ENCODE results near the gene MRAS.
"Not testable (repeated sequence)": the region's sequence is repeated elsewhere in the genome, so short reads cannot be mapped to it uniquely, and the experiment has no call there.

Gene MRAS

DNA sequence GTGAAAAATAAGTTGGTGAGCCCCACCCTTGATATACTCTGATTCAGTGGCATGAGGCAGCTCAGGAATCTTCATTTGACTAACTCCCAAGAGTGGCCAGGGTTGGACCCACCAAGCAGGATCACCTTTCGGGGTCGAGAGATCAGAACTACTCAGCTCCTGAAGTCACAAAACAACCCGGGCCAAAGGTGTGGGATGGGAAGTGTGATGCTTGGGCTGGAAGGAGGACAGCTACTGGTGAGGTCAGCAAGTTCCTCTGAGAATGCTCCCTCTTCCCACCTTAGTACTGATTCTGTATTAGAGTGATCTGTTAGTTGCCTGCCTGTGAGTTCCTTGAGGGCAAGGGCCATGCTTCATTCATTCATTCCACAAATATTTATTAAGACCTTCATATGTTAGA lies 101.1 kb downstream of the MRAS start:
- no peak for DNase-seq
- H3K9me3 ChIP-seq (ENCODE audit: control extremely low read depth in 1 of 5, control insufficient read depth in 4 of 5, insufficient read depth in 2 of 5, low read depth in 1 of 5, low read length in 4 of 5) = no peaks in the 10 kb centered on the region
- no peaks in the 10 kb centered on the region for H3K27me3 ChIP-seq (replicated peaks in 2 of 5; ENCODE audit: control insufficient read depth in 4 of 5, insufficient read depth in 5 of 5, low read length in 4 of 5)
- no peaks in the 10 kb centered on the region for H3K4me1 ChIP-seq (ENCODE audit: control extremely low read depth in 1 of 4, control insufficient read depth in 4 of 4, insufficient read depth in 4 of 4, low read length in 3 of 4)
- H3K36me3 ChIP-seq (ENCODE audit: control insufficient read depth in 4 of 4, insufficient read depth in 4 of 4, low read length in 3 of 4) = no peaks in the 10 kb centered on the region
- ChIA-PET CTCF (interaction anchor here (1.3 to 1.5 kb wide), 2 partner anchors 15 to 474 kb away, joined by 3 to 4 read pairs; no protein-coding TSS in a partner anchor), POLR2A (no interaction called here)
- H3K4me3 ChIP-seq (ENCODE audit: control insufficient read depth in 1 of 7, extremely low read depth in 1 of 7, insufficient read depth in 4 of 7, low read depth in 2 of 7, low read length in 6 of 7) = no peak overlapping the region
- 96% methylated on average over 3 of the region's 3 CpGs for WGBS (ENCODE audit: insufficient coverage)
- H3K27ac ChIP-seq (ENCODE audit: insufficient read depth in 1 of 2, low read depth in 1 of 2, low read length in 2 of 2, poor library complexity in 1 of 2, severe bottlenecking in 2 of 2) = no peak overlapping the region

- H3K36me3 ChIP-seq (ENCODE audit: control insufficient read depth in 4 of 4, insufficient read depth in 4 of 4, low read length in 3 of 4) = no peaks in the 10 kb centered on the region
- ChIA-PET CTCF (interaction anchor here (1.3 to 1.5 kb wide), 3 partner anchors 9 to 473 kb away, joined by 3 to 4 read pairs (median 3); no protein-coding TSS in a partner anchor), POLR2A (no interaction called here)
- no peak overlapping the region for H3K4me3 ChIP-seq (ENCODE audit: control insufficient read depth in 1 of 7, extremely low read depth in 1 of 7, insufficient read depth in 4 of 7, low read depth in 2 of 7, low read length in 6 of 7)
- DNase-seq = no peak
- H3K9me3 ChIP-seq (ENCODE audit: control extremely low read depth in 1 of 5, control insufficient read depth in 4 of 5, insufficient read depth in 2 of 5, low read depth in 1 of 5, low read length in 4 of 5) = no peaks in the 10 kb centered on the region
- H3K27me3 ChIP-seq (replicated peaks in 2 of 5; ENCODE audit: control insufficient read depth in 4 of 5, insufficient read depth in 5 of 5, low read length in 4 of 5) = no peaks in the 10 kb centered on the region
- H3K4me1 ChIP-seq (ENCODE audit: control extremely low read depth in 1 of 4, control insufficient read depth in 4 of 4, insufficient read depth in 4 of 4, low read length in 3 of 4) = no peaks in the 10 kb centered on the region
- H3K27ac ChIP-seq (ENCODE audit: insufficient read depth in 1 of 2, low read depth in 1 of 2, low read length in 2 of 2, poor library complexity in 1 of 2, severe bottlenecking in 2 of 2) = no peak overlapping the region
- WGBS (ENCODE audit: insufficient coverage) = 100% methylated on average over 4 of the region's 7 CpGs
Measured at GRCh38 chr3:138450181-138450580, 101.8 kb downstream of the MRAS start.

GRCh38 chr3:138450704-138451424 lies 102.5 kb downstream of the MRAS start:
- ChIA-PET POLR2A (no interaction called here), CTCF (interaction anchor here (0.8 to 1.5 kb wide), 6 partner anchors 9 to 472 kb away, joined by 3 to 4 read pairs (median 3); no protein-coding TSS in a partner anchor)
- WGBS (ENCODE audit: insufficient coverage) = 93% methylated on average over 4 of the region's 6 CpGs
- Histone ChIP-seq H3K9me3 (ENCODE audit: control extremely low read depth in 1 of 5, control insufficient read depth in 4 of 5, insufficient read depth in 2 of 5, low read depth in 1 of 5, low read length in 4 of 5) (no peaks in the 10 kb centered on the region), H3K36me3 (ENCODE audit: control insufficient read depth in 4 of 4, insufficient read depth in 4 of 4, low read length in 3 of 4) (no peaks in the 10 kb centered on the region), H3K27ac (ENCODE audit: insufficient read depth in 1 of 2, low read depth in 1 of 2, low read length in 2 of 2, poor library complexity in 1 of 2, severe bottlenecking in 2 of 2) (no peak overlapping the region), H3K27me3 (replicated peaks in 2 of 5; ENCODE audit: control insufficient read depth in 4 of 5, insufficient read depth in 5 of 5, low read length in 4 of 5) (peaks cover 0 to under 1% (median 0%) of the 10 kb centered on the region in 5 experiments), H3K4me3 (ENCODE audit: control insufficient read depth in 1 of 7, extremely low read depth in 1 of 7, insufficient read depth in 4 of 7, low read depth in 2 of 7, low read length in 6 of 7) (no peak overlapping the region), H3K4me1 (ENCODE audit: control extremely low read depth in 1 of 4, control insufficient read depth in 4 of 4, insufficient read depth in 4 of 4, low read length in 3 of 4) (no peaks in the 10 kb centered on the region)
- DNase-seq = no peak

DNA sequence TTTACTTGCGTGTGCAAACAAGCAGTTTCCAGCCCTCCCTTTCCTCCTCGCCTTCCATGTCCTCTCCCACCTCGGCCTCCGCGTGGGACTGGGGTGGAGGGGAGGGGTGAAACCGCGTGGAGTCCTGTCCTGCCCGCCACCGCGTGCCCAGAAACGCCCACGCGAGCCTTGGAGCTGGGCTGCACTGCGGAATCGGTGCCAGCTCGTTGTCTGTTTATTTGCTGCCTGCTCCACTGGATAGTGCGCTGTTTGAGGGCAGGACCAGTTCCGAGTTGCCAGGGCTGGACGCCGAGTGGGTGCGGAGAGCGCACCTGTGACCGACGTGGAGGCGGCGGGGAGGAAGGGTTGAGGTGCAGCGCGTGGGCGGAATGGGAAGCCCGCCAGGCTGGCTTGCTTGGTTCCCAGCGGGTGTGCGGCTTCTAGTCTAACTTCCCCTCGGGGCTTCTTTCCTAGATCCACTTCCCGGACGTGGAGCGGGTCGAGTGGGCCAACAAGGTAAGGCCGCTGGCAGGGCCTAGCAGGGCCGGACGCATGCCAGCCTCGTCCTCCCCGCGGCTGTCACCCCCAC lies 103.3 kb downstream of the MRAS start:
- Histone ChIP-seq H3K27ac (ENCODE audit: insufficient read depth in 1 of 2, low read depth in 1 of 2, low read length in 2 of 2, poor library complexity in 1 of 2, severe bottlenecking in 2 of 2) (no peak overlapping the region), H3K9me3 (ENCODE audit: control extremely low read depth in 1 of 5, control insufficient read depth in 4 of 5, insufficient read depth in 2 of 5, low read depth in 1 of 5, low read length in 4 of 5) (no peaks in the 10 kb centered on the region), H3K27me3 (replicated peaks in 2 of 5; ENCODE audit: control insufficient read depth in 4 of 5, insufficient read depth in 5 of 5, low read length in 4 of 5) (peaks cover 0 to 3% (median 0%) of the 10 kb centered on the region in 5 experiments), H3K36me3 (ENCODE audit: control insufficient read depth in 4 of 4, insufficient read depth in 4 of 4, low read length in 3 of 4) (no peaks in the 10 kb centered on the region), H3K4me1 (ENCODE audit: control extremely low read depth in 1 of 4, control insufficient read depth in 4 of 4, insufficient read depth in 4 of 4, low read length in 3 of 4) (no peaks in the 10 kb centered on the region), H3K4me3 (ENCODE audit: control insufficient read depth in 1 of 7, extremely low read depth in 1 of 7, insufficient read depth in 4 of 7, low read depth in 2 of 7, low read length in 6 of 7) (no peak overlapping the region)
- ChIA-PET CTCF (interaction anchor here (0.8 to 1.3 kb wide), 3 partner anchors 9 to 15 kb away, joined by 3 to 4 read pairs (median 3); no protein-coding TSS in a partner anchor), POLR2A (no interaction called here)
- no peak for DNase-seq
- WGBS (ENCODE audit: insufficient coverage) = 97% methylated on average over 38 of the region's 43 CpGs

DNA sequence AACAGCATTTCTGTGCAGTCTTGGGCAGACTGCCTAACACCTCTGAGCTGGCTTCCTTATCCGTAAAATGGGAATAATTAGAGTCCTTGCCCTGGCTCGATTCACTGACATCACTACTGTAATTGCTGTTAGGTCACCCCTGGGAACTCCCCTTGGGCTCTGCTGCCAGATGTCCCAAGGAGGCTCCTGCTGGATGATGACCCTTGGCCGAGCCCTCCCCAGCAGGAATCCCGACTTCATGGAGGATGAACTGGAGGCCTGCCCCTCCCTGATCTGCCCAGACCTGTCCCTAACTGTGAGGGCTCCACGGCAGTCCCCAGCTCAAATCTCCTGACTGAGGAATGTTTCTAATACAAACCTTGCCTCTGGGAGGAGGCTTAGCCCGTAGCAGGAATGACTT lies 104.1 kb downstream of the MRAS start:
- ChIA-PET POLR2A (no interaction called here), CTCF (interaction anchor here (1.3 to 1.8 kb wide), 2 partner anchors 14 to 15 kb away, joined by 3 to 5 read pairs; no protein-coding TSS in a partner anchor)
- no peaks in the 10 kb centered on the region for H3K4me1 ChIP-seq (ENCODE audit: control extremely low read depth in 1 of 4, control insufficient read depth in 4 of 4, insufficient read depth in 4 of 4, low read length in 3 of 4)
- 96% methylated on average over 4 of the region's 6 CpGs for WGBS (ENCODE audit: insufficient coverage)
- H3K27ac ChIP-seq (ENCODE audit: insufficient read depth in 1 of 2, low read depth in 1 of 2, low read length in 2 of 2, poor library complexity in 1 of 2, severe bottlenecking in 2 of 2) = no peak overlapping the region
- no peaks in the 10 kb centered on the region for H3K36me3 ChIP-seq (ENCODE audit: control insufficient read depth in 4 of 4, insufficient read depth in 4 of 4, low read length in 3 of 4)
- H3K4me3 ChIP-seq (ENCODE audit: control insufficient read depth in 1 of 7, extremely low read depth in 1 of 7, insufficient read depth in 4 of 7, low read depth in 2 of 7, low read length in 6 of 7) = no peak overlapping the region
- DNase-seq = no peak
- no peaks in the 10 kb centered on the region for H3K9me3 ChIP-seq (ENCODE audit: control extremely low read depth in 1 of 5, control insufficient read depth in 4 of 5, insufficient read depth in 2 of 5, low read depth in 1 of 5, low read length in 4 of 5)
- peaks cover 0 to 3% (median 0%) of the 10 kb centered on the region in 5 experiments for H3K27me3 ChIP-seq (replicated peaks in 2 of 5; ENCODE audit: control insufficient read depth in 4 of 5, insufficient read depth in 5 of 5, low read length in 4 of 5)

- H3K4me1 ChIP-seq (ENCODE audit: control extremely low read depth in 1 of 4, control insufficient read depth in 4 of 4, insufficient read depth in 4 of 4, low read length in 3 of 4); H3K4me3 ChIP-seq (ENCODE audit: control insufficient read depth in 1 of 7, extremely low read depth in 1 of 7, insufficient read depth in 4 of 7, low read depth in 2 of 7, low read length in 6 of 7); DNase-seq; H3K27me3 ChIP-seq (replicated peaks in 2 of 5; ENCODE audit: control insufficient read depth in 4 of 5, insufficient read depth in 5 of 5, low read length in 4 of 5); H3K9me3 ChIP-seq (ENCODE audit: control extremely low read depth in 1 of 5, control insufficient read depth in 4 of 5, insufficient read depth in 2 of 5, low read depth in 1 of 5, low read length in 4 of 5); POLR2A ChIA-PET; H3K27ac ChIP-seq (ENCODE audit: insufficient read depth in 1 of 2, low read depth in 1 of 2, low read length in 2 of 2, poor library complexity in 1 of 2, severe bottlenecking in 2 of 2); H3K36me3 ChIP-seq (ENCODE audit: control insufficient read depth in 4 of 4, insufficient read depth in 4 of 4, low read length in 3 of 4): not testable (repeated sequence)
- CTCF ChIA-PET = interaction anchor here (1.8 kb wide), 1 partner anchor 13 kb away, joined by 5 read pairs; no protein-coding TSS in a partner anchor
- WGBS (ENCODE audit: insufficient coverage) = 88% methylated on average over 8 of the region's 8 CpGs
Measured at GRCh38 chr3:138453940-138454339, 105.6 kb downstream of the MRAS start.

Data from common myeloid progenitor, CD34-positive (primary cell).